Stimulated activated CD8-positive, alpha-beta memory T cell treated with anti-CD3 and anti-CD28 coated beads, Interleukin-2, amount 100 ng/mL, for 1 hour (primary cell): ENCODE data around the gene PRPF19.

Experiments
- DNase-seq, 2 donors: peaks; one replicate each; pipeline ENCODE4 v3.0.0-alpha.2; 2020; ENCODE audit warnings: low read depth in 2 of 2

Gene PRPF19

DNA sequence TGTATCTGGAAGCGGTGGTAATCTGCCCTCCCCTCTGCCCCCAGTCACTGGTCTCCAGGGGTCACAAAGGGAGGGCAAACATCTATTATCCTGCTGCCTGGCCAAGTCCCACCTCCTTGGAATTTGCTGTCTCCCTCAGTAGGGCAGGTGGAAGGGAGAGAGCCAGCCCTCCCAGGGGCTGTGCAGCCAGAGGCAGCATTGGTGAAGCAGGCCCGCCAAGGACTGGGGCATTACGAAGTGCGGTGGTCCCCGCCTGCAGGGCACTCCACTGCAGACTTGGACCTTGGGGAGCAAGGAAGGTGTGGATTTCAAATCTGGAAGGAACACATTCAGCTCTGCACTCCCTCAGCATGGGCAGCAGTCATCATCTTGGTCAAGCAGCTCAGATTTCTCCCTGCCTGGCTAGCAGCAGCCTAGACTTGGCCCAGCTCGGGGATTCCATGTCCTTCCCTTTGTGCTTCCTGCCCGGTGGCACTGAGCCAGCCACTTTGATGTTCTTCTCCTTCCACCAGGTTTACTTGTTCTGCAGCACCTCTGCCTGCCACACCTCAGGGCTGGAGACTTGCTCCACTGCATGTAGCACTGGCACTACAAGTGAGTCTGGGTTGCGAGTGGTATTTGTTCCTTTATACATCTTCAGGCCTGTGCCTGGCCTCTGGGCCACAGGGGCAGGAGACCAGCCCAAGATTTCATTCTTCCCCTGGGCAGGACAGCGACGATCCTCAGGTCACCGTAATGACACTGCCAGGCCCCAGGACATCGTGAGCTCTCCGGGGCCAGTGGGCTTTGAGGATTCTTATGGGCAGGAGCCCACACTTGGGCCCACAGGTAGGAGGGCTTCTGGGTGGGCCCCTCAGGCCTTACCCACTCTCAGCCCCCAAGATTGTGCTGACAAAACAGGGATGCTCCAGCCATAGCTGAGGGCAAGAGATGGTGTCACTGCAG lies 31.7 kb downstream of the PRPF19 start:
- no peak for DNase-seq

DNA sequence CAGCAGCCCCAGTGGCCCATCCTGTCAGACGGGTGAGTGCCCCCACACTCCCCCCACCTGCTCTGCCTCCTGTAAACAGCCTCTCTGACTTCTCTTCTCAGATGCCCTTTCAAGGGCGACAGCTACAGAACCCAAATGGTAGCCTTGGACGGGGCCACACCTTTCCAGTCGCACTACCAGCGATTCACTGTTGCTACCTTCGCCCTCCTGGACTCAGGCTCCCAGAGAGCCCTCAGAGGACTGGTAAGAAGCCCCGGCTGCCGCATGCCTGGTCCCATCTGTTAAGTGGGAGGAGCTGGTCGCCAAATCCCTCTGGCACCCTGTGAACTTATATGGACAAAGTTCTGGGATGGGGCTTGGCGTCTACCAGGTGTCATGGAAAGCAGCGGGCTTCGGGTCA lies 32.9 kb downstream of the PRPF19 start:
- no peak for DNase-seq

DNA sequence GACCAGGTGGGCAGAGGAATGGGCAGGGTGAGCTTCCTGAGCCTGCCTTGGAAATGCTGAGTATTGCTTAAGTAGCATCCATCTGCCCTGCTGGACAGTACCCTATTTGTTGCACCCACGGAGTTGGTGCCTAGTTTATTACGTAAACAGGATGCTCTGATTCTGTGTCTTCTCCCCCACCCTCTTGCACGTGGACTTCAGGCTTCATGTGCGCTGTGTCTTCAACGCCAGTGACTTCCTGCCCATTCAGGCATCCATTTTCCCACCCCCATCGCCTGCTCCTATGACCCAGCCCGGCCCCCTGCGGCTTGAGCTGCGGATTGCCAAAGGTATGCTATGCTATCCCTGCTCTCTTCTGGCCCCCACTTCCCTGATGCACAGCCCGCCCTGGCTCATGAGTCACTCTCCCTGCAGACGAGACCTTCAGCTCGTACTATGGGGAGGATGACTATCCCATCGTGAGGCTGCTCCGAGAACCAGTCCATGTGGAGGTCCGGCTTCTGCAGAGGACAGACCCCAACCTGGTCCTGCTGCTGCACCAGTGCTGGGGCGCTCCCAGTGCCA lies 33.3 kb downstream of the PRPF19 start:
- DNase-seq = no peak

DNA sequence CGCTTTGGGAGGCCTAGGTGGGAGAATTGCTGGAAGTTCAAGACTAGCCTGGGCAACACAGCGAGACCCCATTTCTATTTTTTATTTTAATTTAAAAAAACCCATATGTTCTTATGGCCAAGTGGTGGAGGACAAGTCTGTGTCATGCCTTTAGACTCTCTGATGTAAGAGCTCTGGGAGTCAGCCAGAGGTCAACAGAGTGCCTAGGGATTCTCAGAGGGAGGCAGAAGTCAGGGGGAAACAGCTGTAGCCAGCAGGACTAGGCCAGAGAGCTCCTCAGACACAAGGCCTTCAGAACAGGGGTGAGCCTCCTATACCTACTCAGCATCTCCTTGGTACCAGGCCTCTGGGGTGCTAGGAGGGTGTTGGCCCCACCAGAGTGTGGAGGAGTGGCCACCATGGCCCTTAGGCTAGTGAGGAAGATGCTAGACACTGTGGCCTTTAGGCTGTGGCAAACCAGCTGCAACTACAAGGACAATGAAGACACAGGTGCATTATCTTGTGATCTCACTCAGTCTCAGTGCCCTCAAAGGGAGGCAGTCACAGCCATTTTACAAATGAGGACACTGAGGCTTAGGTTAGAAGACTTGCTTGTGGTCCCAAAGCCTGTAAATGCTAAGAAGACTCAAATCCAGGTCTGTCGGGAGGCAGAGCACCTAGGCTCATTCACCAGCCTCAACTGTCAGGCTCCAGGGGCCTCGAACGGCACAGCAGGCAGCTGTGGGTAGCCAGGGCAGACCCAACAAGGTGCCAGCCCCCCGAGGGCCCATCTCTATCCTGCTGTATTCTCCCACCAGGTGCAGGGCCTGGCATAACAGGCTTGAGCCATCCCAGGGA lies 34.0 kb downstream of the PRPF19 start:
- DNase-seq = no peak

DNA sequence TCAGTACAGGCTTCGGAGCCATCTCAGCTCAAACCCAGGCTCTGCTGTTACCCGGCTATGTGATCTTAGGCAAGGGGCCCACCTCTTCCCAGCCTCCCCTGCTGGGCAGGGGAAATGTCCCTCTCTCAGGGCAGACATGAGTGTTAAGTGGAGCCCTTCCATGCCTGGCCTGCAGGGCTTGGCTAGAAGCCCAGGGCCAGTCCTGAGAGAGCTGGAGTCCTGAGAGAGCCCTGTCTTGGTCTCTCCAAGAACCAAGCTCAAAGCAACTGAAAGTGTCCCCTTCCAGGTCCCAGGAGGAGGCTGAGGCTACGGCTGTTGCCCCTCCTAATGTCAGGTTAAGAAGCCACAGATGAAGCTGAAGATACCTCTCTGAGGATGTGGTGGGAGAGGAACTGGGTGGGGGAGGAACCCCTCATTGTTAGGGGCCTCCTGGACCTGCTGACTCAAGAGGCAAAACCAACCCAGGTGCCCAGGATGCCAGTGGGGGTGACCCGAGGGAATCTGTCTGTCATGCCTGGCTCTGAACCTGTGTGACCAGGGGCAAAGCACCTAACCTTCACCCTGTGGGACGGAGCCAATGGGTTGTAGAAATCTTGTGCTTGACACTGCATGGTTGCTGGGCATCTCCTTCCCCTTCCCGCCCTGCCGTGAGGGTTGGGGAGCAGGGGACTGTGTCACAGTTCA lies 34.9 kb downstream of the PRPF19 start:
- DNase-seq = no peak

DNA sequence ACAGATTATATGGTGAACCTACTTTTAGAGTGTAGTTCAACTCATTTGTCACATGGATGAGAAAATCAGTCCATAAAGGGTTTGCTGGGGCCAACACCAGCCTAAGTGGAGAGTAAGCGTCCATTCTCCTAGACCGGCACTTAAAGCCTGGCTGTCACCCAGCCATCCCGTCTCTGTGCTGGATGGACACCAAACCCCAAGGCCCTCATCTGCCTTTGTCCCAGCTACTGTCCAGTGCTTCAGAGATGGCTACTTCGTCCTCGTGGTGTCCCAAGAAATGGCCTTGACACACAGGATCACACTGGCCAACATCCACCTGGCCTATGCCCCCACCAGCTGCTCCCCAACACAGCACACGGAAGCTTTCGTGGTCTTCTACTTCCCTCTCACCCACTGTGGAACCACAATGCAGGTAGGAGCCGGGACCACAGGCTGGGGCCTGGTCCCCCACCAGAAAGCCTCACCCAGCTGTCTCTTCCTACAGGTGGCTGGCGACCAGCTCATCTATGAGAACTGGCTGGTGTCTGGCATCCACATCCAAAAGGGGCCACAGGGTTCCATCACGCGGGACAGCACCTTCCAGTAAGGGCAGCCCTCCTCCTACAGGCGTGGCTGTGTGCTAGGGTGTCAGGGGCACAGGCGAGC lies 35.5 kb downstream of the PRPF19 start:
- DNase-seq = no peak

DNA sequence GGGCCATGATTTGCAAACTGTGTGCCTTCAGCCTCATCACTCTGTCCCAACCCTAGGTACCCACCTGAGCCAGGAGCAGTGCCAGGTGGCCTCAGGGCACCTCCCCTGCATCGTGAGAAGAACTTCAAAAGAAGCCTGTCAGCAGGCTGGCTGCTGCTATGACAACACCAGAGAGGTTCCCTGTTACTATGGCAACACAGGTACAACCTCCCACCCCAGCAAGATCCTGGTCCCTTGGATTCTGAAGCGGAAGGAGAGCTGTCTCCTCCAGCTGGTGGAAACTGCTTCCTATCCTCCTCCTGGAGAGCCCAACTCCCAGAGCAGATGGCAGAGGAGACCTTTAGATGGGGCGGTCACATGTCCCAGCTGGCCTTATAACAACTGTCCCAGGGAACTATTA lies 36.1 kb downstream of the PRPF19 start:
- no peak for DNase-seq

DNA sequence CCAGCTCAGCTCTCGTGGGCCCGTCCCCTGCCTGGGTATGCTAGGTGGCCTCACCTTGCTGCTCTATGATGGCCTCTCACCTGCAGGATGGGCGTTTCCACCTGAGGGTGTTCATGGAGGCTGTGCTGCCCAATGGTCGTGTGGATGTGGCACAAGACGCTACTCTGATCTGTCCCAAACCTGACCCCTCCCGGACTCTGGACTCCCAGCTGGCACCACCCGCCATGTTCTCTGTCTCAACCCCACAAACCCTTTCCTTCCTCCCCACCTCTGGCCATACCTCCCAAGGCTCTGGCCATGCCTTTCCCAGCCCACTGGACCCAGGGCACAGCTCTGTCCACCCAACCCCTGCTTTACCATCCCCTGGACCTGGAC lies 36.9 kb downstream of the PRPF19 start:
- no peak for DNase-seq

DNA sequence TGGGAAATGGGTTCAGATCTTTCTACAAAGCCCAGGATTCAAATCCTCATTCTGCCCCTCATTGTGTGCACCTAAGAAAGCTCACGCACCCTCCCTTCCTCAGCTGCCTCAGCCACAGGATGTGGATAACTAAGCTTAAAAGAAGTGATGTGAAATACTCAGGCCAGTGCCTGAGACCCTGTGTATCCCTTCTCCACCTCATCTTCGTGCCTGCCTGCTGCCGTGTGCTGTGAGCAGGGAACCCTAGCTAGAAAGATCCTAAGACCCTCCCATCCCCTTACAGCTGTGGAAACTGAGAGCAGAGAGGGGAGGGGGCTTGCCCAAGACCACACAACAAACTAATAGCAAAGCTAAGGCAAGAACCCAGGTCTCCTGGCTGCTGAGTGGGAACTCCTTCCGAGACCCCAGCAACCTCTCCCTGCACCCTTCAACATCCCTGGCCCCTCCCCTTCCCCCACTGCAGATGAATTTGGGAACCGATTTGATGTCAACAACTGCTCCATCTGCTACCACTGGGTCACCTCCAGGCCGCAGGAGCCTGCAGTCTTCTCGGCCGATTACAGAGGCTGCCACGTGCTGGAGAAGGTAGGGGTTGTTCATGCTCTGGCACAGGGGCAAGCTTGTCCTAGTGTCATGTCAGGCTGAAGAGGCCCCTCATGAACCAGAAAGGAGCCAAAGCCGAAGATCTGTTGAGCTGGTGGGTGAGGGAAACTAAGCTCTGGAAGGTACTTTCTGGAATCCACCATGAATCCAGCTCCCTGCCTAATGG lies 37.5 kb downstream of the PRPF19 start:
- no peak for DNase-seq

DNA sequence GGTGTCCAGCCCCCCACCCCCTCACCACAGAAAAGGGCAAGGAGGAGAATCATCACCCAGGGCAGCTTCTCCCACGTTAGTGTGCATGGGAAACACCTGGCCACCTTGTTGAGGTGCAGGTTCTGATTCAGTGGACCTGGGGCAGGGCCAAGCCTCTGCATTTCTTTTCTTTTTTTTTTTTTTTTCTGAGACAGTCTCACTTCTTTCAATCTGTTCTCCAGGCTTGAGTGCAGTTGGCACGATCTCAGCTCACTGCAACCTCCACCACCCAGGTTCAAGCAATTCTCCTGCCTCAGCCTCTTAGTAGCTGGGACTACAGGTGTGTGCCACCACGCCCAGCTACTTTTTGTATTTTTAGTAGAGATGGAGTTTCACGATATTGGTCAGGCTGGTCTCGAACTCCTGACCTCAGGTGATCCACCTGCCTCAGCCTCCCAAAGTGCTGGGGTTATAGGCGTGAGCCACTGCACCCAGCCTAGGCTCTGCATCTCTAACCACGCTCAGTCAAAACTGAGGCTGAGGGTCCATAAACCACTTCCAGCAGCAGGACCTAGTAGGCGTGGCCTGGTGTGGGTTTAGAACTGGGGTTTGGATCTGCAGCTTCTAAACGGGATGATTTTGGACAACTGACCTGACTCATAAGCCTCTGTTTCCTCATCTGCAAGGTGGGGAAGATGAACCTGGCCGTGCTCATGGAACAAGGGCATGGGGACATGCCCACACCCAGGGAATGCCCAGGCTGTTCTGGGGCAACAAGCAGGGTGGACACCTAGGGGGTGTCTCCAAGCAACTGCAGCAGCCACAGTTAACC lies 38.3 kb downstream of the PRPF19 start:
- DNase-seq = no peak

DNA sequence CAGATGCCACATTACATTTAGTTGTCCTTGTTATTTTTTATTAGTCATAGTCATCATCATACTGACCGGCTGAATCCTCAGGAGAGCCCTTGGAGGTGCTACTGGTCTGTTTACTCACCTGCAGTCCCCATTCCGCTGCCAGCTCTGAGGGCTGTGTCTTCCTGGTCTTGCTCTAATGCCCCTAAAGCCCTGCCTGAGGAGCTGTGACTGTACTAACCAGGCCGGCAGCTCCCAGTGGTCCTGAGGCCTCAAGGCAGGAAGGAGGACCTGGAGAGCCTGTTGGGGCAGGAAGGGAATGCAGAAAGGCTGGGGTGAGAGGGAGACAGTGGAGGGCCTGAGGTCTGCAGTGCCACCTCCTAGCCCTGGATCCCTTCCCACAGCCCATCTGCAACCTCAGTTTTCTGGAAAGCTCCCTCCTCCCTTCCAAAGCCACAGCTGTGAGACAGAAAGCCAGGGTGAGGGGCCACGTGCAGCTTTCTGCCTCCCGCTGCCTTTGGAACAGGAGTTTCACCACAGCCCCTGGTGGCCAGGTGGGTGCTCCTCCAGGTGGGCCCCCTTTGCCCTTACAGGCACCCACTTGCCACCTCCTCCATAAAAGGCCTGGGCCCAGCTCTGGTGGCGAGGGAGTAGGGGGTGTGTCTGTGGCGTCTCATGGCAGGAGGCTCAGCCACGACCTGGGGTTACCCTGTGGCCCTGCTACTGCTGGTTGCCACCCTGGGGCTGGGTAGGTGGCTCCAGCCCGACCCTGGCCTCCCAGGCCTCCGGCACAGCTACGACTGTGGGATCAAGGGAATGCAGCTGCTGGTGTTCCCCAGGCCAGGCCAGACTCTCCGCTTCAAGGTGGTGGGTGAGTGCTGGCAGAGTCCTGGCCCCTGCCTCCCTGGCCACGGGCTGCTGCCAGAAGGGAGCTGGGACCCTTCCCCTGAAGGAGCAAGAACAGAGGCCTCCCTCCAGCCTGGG lies 39.2 kb downstream of the PRPF19 start, which contains the start of gene ZP1:
TSS of gene ZP1 (plus strand) at position 632 of the 960 bp plus-strand sequence. CDS start at position 652, 20 bp downstream.
- DNase-seq = no peak

DNA sequence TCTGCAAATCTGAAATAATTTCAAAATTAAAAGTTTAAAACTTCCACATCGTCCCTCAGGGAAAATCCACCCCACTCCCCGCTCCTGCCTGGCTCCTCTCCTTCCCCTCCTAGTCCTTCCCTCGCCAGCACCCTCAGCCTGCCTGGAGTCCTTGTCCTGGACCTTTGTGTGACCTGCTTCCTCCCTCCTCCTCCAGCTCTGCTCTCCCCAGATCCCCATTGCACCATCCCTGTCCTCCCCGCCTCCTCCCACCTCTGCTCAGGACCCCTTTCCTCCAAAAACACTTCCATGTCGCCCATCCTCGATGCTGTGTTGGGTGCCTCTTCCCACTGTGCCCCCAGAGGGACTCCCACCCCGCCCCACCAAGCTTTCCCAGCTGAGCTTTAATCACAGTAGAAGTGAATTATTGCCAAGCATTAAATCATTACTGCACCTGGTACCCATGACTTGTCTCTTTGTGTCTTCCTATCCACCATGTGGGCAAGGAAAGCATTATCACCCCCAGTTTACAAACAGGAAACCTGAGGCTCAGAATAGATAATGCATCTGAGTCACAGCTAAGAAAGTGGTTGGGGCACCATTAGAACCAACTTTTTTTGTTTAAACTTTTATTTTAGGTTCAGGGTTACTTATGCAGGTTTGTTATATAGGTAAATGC lies 41.4 kb downstream of the PRPF19 start:
- no peak for DNase-seq

DNA sequence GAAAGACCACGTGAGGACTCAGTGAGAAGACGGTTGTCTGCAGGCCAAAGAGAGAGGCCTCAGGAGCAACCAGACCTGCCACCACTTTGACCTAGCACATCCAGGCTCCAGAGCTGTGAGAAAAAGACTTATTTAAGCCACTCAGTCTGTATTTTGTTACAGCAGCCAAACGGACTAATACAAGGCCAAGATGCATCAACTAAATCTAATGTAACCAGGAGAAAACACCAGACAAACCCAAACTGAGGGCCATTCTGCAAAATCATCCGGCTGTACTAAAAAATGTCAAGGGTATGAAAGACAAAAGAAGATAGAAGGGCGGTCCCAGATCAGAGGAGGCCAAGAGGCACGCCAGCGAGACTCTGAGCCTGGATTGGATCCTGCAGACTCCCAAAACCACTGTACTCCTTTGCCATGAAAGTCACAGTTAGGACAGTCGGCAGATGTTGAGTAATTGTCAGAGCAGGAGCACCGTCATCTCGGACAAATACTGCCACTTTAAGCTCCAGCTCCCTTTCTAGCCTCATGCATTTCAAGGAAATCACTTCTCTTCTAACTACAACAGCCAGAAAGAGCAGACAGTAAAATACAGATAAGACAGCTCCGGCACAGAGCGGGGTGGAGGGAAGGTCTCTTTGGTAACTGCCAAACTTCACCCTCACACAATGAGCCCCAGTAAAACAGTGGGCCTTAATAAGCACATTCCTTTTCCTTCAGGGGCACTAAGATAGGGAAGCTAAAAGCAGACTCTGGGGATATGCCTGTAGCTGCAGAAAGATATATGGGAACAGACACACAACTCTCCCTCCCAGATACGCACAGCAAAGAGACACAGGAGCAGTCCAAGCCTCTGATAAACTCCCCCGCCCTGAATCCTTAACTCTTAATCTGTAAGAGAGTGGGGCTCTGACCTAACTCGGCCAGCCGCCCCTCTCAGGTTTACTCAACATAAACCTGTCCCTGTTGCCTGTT lies 42.5 kb downstream of the PRPF19 start:
- DNase-seq = no peak

DNA sequence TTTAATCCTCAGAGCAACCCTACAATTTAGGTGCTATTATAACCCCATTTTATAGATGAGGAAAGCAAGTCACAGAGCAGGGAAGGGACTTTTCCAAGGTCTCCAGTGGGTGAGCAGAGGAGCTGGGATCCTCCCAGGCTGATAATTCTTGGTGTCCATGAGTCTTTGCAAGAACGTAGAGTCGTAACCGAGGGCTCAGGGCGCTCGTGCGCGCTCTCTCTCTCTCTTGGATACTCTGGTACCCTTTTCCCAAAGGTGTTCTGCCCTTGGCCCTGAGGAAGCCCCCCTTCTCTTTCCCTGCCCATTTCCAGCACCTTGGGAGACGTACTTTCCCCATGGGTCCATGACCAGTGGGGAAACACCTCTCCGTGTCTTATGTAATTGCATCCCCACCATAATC lies 44.2 kb downstream of the PRPF19 start:
- no peak for DNase-seq

DNA sequence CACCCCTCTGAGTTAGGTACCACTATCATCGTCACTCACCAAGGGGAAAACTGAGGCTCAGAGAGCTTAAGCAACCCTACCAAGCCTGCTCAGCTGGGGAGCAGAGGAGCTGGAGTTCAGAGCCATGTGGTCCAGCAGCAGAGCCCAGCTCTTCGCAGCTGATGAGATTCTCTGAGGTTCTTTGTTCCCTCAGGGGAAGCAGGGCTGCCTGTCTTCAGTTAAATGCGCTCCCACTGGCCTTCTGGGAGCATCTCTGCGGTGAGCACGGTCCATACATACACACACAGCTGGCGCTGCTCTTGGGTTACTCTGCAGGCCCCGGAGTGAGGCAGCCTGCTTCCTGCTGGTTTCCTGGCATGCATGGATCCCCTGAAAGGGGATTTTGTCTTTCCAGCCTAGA lies 45.4 kb downstream of the PRPF19 start:
- no peak for DNase-seq

DNA sequence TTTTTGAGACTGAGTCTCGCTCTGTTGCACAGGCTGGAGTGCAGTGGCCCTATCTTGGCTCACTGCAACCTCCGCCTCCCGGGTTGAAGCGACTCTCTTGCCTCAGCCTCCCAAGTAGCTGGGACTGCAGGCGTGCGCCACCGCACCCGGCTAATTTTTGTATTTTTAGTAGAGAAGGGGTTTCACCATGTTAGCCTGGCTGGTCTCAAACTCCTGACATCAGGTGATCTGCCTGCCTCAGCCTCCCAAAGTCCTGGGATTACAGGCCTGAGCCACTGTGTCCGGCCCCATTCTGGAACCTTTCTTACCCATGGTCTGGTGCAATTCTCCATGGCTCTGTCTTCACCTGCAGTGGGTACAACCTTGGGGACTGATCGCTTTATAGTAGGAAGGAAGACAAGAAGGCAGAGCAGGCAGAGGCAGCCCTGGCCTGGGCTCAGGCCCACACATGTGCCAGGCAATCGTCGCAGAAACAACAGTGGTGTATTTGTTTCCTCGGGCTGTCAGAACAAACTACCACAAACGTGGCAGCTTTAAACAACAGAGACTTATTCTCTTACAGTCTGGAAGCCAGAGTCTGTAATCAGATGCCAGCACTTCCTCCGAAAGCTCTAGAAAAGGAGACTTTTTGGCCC lies 46.7 kb downstream of the PRPF19 start:
- DNase-seq = no peak
